ENCODE measurements around the gene GABRR3.
"Not testable (repeated sequence)": the region's sequence is repeated elsewhere in the genome, so short reads cannot be mapped to it uniquely, and the experiment has no call there.

DNA sequence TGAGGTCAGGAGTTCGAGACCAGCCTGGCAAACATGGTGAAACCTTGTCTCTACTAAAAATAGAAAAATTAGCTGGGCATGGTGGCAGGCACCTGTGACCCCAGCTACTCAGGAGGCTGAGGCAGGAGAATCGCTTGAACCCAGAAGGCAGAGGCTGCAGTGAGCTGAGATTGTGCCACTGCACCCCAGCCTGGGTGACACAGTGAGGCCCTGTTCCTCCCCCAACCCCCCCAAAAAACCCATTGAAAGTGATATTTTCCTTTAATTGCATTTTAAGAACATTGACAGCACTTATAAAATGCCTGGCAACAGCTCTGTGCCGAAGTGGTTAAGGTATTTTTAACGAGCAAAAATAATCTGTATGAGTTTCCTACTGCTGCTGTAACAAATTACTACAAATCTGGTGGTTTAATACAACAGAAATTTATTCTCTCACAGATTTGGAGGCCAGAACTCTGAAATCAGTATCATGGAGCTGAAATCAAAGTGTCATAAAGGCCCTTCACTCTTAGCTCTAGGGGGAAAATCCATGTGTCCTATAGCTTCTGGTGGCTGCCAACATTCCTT lies 24.1 kb downstream of the GABRR3 start:
- not testable (repeated sequence) for TF ChIP-seq EZH2 (IDR thresholded peaks at IDR 0.05); POLR2AphosphoS5 (IDR thresholded peaks at IDR 0.05; ENCODE audit: borderline replicate concordance, low read depth, low read length); FOXP2 (optimal IDR thresholded peaks at IDR 0.05; ENCODE audit: control extremely low read depth, extremely low read length, insufficient read depth)

Data from SK-N-MC (cell line).